ENCODE results near the gene IL22.

Gene IL22

DNA sequence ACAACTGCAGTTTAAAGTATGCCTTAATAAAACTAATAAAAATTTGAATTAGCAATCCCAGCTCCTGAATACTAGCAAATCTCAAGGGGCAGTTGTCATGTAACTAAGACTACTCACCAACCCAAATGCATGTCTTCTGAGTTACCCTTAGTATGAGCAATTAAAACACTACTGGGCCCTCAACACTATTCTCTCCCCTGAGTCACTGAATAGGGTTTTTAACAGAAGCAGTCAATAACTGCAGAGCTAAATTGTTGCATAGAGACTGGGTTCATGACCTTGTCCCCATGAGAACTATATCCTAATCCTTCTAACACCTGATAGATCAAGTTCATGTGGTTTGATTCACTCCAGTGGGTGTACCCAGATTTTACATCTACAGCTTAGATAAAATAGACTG is 39.9 kb upstream of the IL22 start:
- no peak for TF ChIP-seq EZH2phosphoT487 (IDR thresholded peaks at IDR 0.05; ENCODE audit: borderline replicate concordance)
- TF ChIP-seq, protein P1, sequence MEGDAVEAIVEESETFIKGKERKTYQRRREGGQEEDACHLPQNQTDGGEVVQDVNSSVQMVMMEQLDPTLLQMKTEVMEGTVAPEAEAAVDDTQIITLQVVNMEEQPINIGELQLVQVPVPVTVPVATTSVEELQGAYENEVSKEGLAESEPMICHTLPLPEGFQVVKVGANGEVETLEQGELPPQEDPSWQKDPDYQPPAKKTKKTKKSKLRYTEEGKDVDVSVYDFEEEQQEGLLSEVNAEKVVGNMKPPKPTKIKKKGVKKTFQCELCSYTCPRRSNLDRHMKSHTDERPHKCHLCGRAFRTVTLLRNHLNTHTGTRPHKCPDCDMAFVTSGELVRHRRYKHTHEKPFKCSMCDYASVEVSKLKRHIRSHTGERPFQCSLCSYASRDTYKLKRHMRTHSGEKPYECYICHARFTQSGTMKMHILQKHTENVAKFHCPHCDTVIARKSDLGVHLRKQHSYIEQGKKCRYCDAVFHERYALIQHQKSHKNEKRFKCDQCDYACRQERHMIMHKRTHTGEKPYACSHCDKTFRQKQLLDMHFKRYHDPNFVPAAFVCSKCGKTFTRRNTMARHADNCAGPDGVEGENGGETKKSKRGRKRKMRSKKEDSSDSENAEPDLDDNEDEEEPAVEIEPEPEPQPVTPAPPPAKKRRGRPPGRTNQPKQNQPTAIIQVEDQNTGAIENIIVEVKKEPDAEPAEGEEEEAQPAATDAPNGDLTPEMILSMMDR (conservative IDR thresholded peaks at IDR 0.05; ENCODE audit: low read length): no peak
- peaks cover 15% of the 10 kb centered on the region; the same call in 1 of the 2 replicates for H3K36me3 ChIP-seq (ENCODE audit: insufficient read depth, low read length)

DNA sequence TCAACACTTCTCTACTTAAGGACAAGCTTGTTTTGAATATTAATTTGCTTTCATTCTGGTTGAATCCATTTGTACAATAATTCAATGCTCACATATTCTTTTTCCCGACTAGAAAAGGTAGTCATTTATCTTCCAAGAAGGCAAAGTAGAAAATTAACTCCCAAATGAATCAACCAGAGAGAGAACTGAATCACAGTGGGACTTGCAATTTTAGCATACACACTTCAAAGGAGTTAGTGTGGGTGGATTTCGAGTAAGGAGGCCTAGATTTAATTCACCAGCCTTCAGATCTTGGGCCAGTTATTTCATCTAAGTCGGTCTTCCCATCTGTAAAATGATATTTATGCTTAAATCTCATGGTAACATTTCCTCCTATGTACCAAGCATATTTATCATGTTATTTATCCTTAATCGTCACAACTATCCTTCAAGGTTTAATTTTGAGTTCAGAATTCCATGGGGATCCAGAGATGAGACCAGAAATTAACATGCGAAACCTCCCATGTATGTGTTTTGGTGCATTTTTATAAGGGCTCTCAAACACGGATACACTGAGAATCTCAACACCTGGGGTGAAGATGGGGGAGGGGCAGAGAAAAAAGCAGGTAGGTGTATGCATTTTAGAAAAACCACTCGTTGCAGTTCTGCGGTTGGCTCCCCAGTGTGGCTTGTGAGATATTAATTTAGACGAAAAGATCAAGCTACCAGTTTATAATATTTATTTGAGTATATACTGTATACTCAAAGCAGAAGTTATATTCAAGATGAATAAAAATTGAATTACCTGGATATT is 38.9 kb upstream of the IL22 start:
- Histone ChIP-seq H3K9me3 (ENCODE audit: insufficient read depth, low read depth, low read length) (no peaks in the 10 kb centered on the region), H3K9ac (ENCODE audit: low read depth, low read length, poor library complexity, severe bottlenecking) (no peak overlapping the region), H3K79me2 (ENCODE audit: insufficient read depth, low read length) (no peaks in the 10 kb centered on the region), H3K27me3 (ENCODE audit: insufficient read depth, low read length, poor library complexity, severe bottlenecking) (no peaks in the 10 kb centered on the region), H3K4me2 (ENCODE audit: low read depth, low read length, poor library complexity, severe bottlenecking) (no peak overlapping the region), H3F3A (ENCODE audit: low read depth) (peaks cover 4% of the 10 kb centered on the region; the same call in 1 of the 2 replicates), H4K20me1 (ENCODE audit: insufficient read depth, low read length, poor library complexity, severe bottlenecking) (no peaks in the 10 kb centered on the region), H2AFZ (ENCODE audit: low read length) (no peak overlapping the region), H3K36me3 (ENCODE audit: insufficient read depth, low read length) (peaks cover 15% of the 10 kb centered on the region; the same call in 1 of the 2 replicates), H3K9me2 (replicated peaks; ENCODE audit: low read depth, low read length) (no peaks in the 10 kb centered on the region), H3K4me3 (ENCODE audit: low read length, poor library complexity, severe bottlenecking) (no peak overlapping the region), H3K4me1 (ENCODE audit: insufficient read depth, low read length, poor library complexity, severe bottlenecking) (peaks cover 16% of the 10 kb centered on the region)
- TF ChIP-seq, protein P1 (conservative IDR thresholded peaks at IDR 0.05; ENCODE audit: low read length): no peak
- TF ChIP-seq EZH2phosphoT487 (IDR thresholded peaks at IDR 0.05; ENCODE audit: borderline replicate concordance): no peak

More for the DNA sequence above, 39.9 kb upstream of the IL22 start:
- Histone ChIP-seq H2AFZ (ENCODE audit: low read length) (no peak overlapping the region), H3K27me3 (ENCODE audit: insufficient read depth, low read length, poor library complexity, severe bottlenecking) (no peaks in the 10 kb centered on the region), H3K79me2 (ENCODE audit: insufficient read depth, low read length) (no peaks in the 10 kb centered on the region; the same call in 1 of the 2 replicates), H3K4me3 (ENCODE audit: low read length, poor library complexity, severe bottlenecking) (no peak overlapping the region), H3K4me2 (ENCODE audit: low read depth, low read length, poor library complexity, severe bottlenecking) (no peak overlapping the region), H3K9ac (ENCODE audit: low read depth, low read length, poor library complexity, severe bottlenecking) (no peak overlapping the region), H3F3A (ENCODE audit: low read depth) (peaks cover 4% of the 10 kb centered on the region; the same call in 1 of the 2 replicates), H4K20me1 (ENCODE audit: insufficient read depth, low read length, poor library complexity, severe bottlenecking) (no peaks in the 10 kb centered on the region), H3K9me3 (ENCODE audit: insufficient read depth, low read depth, low read length) (no peaks in the 10 kb centered on the region), H3K4me1 (ENCODE audit: insufficient read depth, low read length, poor library complexity, severe bottlenecking) (peaks cover 16% of the 10 kb centered on the region), H3K9me2 (replicated peaks; ENCODE audit: low read depth, low read length) (no peaks in the 10 kb centered on the region)

DNA sequence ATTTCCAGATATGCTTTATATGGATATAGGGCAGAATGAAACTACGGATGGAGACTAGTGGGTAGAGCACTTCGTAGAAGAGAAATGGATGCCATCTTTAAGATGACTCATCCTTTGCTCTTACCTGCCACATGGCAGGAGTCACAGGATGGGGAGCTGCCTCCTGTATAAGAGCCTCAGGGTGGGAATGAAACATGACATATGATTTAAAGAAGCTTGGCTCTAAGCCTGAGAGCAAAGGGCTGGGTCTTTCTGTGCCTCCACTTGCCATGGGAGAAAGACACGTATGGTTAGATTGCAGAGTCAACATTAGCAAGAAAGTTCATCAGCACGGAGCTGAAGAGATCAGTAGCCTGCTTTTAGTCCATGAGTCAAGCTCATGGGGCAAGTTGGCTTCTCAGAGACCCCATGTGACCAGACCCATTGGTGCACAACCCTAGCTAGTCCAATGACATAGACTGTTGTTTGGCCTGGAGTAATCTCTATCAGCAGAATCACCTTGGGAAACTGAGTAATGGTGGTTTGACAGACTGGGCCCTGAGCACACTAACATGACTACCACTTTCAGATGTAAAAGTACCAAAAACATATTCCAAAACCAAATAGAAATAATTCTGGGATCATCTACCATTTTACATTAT is 38.1 kb upstream of the IL22 start:
- Histone ChIP-seq H4K20me1 (ENCODE audit: insufficient read depth, low read length, poor library complexity, severe bottlenecking) (no peaks in the 10 kb centered on the region), H3K4me3 (ENCODE audit: low read length, poor library complexity, severe bottlenecking) (no peak overlapping the region), H3K27me3 (ENCODE audit: insufficient read depth, low read length, poor library complexity, severe bottlenecking) (no peaks in the 10 kb centered on the region), H3K9me2 (replicated peaks; ENCODE audit: low read depth, low read length) (no peaks in the 10 kb centered on the region), H3K4me1 (ENCODE audit: insufficient read depth, low read length, poor library complexity, severe bottlenecking) (peaks cover 16% of the 10 kb centered on the region), H2AFZ (ENCODE audit: low read length) (no peak overlapping the region), H3K79me2 (ENCODE audit: insufficient read depth, low read length) (no peaks in the 10 kb centered on the region), H3F3A (ENCODE audit: low read depth) (peaks cover 4% of the 10 kb centered on the region; the same call in 1 of the 2 replicates), H3K9me3 (ENCODE audit: insufficient read depth, low read depth, low read length) (no peaks in the 10 kb centered on the region), H3K4me2 (ENCODE audit: low read depth, low read length, poor library complexity, severe bottlenecking) (no peak overlapping the region), H3K9ac (ENCODE audit: low read depth, low read length, poor library complexity, severe bottlenecking) (no peak overlapping the region), H3K36me3 (ENCODE audit: insufficient read depth, low read length) (peaks cover 15% of the 10 kb centered on the region; the same call in 1 of the 2 replicates)
- TF ChIP-seq, protein P1 (conservative IDR thresholded peaks at IDR 0.05; ENCODE audit: low read length): no peak
- no peak for TF ChIP-seq EZH2phosphoT487 (IDR thresholded peaks at IDR 0.05; ENCODE audit: borderline replicate concordance)

All from Loucy (cell line).